ENCODE data around the gene APOC3. TPM values are rescaled to one million over a fixed set of nuclear protein-coding genes. Genes with fewer than 3 reads are reported as not detected.

The APOC3 gene
- total RNA-seq, 1 experiment from 2014 or later: not detected

- DNase-seq: no peak
- Histone ChIP-seq H3K18ac (ENCODE audit: insufficient read length, low read depth, low read length) (no peak overlapping the region), H3K79me2 (ENCODE audit: insufficient read depth, low read length) (no peaks in the 10 kb centered on the region), H3K4me2 (ENCODE audit: insufficient read depth, insufficient read length, low read length) (no peak overlapping the region), H2BK20ac (ENCODE audit: low read depth, low read length, poor library complexity, severe bottlenecking) (no peak overlapping the region), H3K9ac (ENCODE audit: extremely low read depth, insufficient read length, low read length) (no peak overlapping the region), H3K9me3 (ENCODE audit: control insufficient read depth, low read depth, low read length) (no peaks in the 10 kb centered on the region), H2AFZ (ENCODE audit: low read length) (no peak overlapping the region), H3K23ac (ENCODE audit: insufficient read length, low read depth, low read length) (no peak overlapping the region), H3K4me1 (ENCODE audit: insufficient read depth, low read length) (no peaks in the 10 kb centered on the region), H3K56ac (ENCODE audit: insufficient read length, low read depth, low read length) (no peak overlapping the region), H3K79me1 (ENCODE audit: insufficient read depth, low read depth, low read length, poor library complexity, severe bottlenecking) (no peaks in the 10 kb centered on the region), H3K23me2 (ENCODE audit: insufficient read length, low read depth, low read length, poor library complexity, severe bottlenecking) (no peaks in the 10 kb centered on the region), H2BK120ac (ENCODE audit: low read depth, low read length, poor library complexity, severe bottlenecking) (no peak overlapping the region), H2BK12ac (ENCODE audit: insufficient read length, low read depth, low read length) (no peak overlapping the region), H4K5ac (ENCODE audit: insufficient read length, low read depth, low read length) (no peak overlapping the region), H4K91ac (ENCODE audit: insufficient read length, low read depth, low read length) (no peak overlapping the region), H4K20me1 (ENCODE audit: control insufficient read depth, insufficient read depth, insufficient read length) (no peaks in the 10 kb centered on the region), H3K27ac (ENCODE audit: insufficient read length, low read depth, low read length) (no peak overlapping the region), H2BK5ac (ENCODE audit: insufficient read length, low read length) (no peak overlapping the region), H2BK15ac (ENCODE audit: low read depth, low read length) (no peak overlapping the region), H4K8ac (replicated peaks; ENCODE audit: insufficient read length, low read depth, low read length) (no peak overlapping the region), H3K14ac (ENCODE audit: insufficient read depth, low read length) (no peak overlapping the region), H2AK5ac (ENCODE audit: insufficient read length, low read length) (no peak overlapping the region), H3K4ac (ENCODE audit: low read depth, low read length) (no peak overlapping the region), H3T11ph (ENCODE audit: low read length) (no peak overlapping the region), H3K27me3 (ENCODE audit: insufficient read depth, low read length) (no peaks in the 10 kb centered on the region)
- H3K27ac Mint-ChIP-seq: peak overlapping the region in 1 of 3 experiments; percentile 69; a peak in 2 of 7 replicates
- 0 out of 4 replicates have a peak, but pooled peaks cover 0 to 4% of the 10 kb centered on the region in 2 experiments for H3K4me1 Mint-ChIP-seq
- TF ChIP-seq CTCF (conservative IDR thresholded peaks at IDR 0.05): no peak
- H3K9me3 Mint-ChIP-seq: no peaks in the 10 kb centered on the region
- WGBS (ENCODE audit: extremely low coverage, insufficient read length, low lambda C conversion rate): no CpG with 5 or more reads among the region's 6 CpGs
- peaks cover 0 to 9% (median 1%) of the 10 kb centered on the region in 3 experiments; a peak in 3 of 7 replicates for H3K36me3 Mint-ChIP-seq (ENCODE audit: insufficient read depth in 1 of 3, low read depth in 3 of 3)
- no peaks in the 10 kb centered on the region for H3K27me3 Mint-ChIP-seq (ENCODE audit: low read depth)
- no peak overlapping the region for H3K4me3 Mint-ChIP-seq
Measured at GRCh38 chr11:116881143-116881542, 51.4 kb downstream of the APOC3 start.
